Smooth muscle cell of bladder (primary cell): ENCODE results near the gene TMEM116. TPM values are rescaled to one million over a fixed set of nuclear protein-coding genes. Genes with fewer than 3 reads are reported as not detected.

Experiments
- total RNA-seq: library from RNA; depleted of rRNA; stranded (reverse); fragments of >200 nt; gene quantifications from 2 replicates; pipeline ENCODE4 v1.2.3, GENCODE V29; 2014

TMEM116 gene
- total RNA-seq, result 9.2 and 14.1 TPM in 2 replicates

DNA sequence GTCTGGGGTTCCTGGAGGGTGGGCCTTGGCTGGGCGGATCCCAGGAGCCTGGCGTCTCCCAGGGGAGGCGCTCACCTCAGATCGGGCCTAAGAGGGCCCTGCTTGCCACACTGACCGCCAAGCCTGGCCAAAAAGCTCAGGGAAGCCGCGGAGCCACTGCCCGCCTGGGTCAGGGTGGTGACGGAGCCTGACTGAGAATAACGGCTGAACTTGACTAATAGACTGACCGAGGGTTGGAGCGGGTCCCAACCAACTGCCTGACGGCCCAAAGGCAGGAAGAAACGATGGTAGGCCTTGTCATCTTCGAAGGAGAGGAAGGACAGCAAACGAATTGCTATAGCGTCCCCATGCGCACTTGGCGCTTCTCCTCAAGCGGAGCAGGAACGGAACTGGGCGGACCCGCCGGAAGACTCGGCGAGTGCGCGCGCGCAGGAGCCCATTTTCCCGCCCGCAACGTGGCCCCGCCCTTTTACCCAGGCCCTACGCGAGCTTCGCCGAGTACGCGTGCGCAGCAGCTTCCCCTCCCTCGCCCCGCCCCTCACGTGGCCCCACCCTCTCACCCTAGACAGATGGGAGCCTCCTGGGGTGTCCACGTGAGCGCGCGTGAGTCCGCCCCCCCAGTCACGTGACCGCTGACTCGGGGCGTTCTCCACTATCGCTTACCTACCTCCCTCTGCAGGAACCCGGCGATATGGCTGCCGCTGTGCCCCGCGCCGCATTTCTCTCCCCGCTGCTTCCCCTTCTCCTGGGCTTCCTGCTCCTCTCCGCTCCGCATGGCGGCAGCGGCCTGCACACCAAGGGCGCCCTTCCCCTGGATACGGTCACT, at the start of gene TMEM116, which contains the start of gene ERP29:
Gene TMEM116, minus strand, starts transcription at position 391 of the 826 bp plus-strand sequence. CDS start 7,895 bp downstream, outside the sequence.
Gene ERP29, plus strand, starts transcription at position 652 of the 826 bp plus-strand sequence. Its CDS starts 40 bp downstream, at position 692.

Other genes starting within 250 kb of the TMEM116 start
- gene ALDH2, start 246.2 kb downstream of the TMEM116 start, total RNA-seq, result 122 and 163 TPM in 2 replicates
- gene MAPKAPK5, start 170.9 kb downstream of the TMEM116 start, total RNA-seq, result 23.2 and 26.8 TPM in 2 replicates
- 104 and 124 TPM in 2 replicates for gene ERP29, start 261 bp upstream of the TMEM116 start, total RNA-seq
- gene NAA25, start 95.6 kb upstream of the TMEM116 start, total RNA-seq, result 11.9 and 14.6 TPM in 2 replicates
- 55.8 and 55.9 TPM in 2 replicates for gene TRAFD1, start 112.4 kb upstream of the TMEM116 start, total RNA-seq